ENCODE measurements around the gene GIGYF1. TPM values are rescaled to one million over a fixed set of nuclear protein-coding genes. Genes with fewer than 3 reads are reported as not detected.

GIGYF1 gene
- total RNA-seq, 4 donors from 2014 or later = 8.0 to 24.2 (median 13.8) TPM

DNA sequence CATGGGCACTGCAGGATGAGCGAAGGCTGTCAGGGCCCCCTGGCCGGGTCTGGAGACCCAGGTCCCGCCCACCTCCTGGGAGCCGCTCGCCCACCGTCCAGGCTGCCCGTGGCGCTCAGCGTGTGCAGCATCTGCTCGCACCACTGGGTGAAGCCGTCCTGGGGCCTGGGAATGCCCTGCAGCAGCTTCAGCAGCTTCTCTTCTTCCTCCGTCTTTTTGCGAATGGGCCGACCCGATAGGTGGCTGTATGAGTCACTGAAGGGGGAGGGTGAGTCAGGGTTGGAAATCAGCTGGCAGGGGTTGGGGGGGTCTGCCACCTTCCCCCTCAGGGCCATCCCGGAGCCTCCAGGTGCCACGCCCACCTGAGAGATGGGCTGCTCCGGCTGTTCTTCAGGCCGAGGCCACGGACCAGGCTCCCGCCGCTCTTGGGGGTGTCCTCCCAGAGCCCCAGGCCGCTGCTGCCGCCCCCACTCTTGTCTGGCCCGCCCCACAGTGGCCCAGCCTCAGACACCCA is 11.8 kb downstream of the GIGYF1 start:
- peak overlapping the region in 1 of 4 donors; percentile 86 for H3K27ac ChIP-seq

DNA sequence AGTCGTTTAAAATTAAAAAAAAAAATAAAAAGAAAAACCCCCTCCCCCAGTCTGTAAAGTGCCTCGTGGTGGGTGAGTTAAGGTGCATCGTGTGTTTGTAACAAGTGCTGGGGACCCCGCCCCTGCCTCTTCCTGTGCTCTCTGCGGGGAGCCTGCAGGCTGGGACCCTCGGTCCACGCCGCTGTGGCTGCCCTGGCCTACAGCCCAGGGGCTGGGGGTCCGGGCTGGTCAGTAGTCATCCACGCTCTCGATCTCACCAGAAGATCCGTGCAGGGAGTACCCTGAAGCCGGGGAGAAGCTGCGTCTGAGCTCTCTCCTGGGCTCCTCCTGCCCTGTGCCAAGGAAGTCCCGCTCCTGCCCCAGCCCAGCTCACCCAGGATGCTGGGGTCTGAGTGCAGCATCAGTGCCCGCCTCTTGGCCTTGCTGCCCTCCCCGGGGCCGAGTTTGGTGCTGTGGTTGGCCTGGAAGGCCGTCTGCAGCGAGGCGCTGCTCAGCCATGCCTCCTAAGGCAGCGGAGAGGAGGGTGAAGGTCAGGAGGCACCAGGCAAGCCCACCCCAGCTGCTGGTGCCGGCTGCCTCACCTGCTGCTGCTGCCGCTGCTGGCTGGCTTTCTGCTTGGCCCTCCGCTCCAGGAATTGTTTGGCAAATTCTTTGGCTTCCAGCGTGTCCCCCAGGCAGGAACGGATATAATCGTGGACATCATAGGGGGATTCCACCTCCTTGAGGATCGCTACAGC is 12.4 kb downstream of the GIGYF1 start:
- Histone ChIP-seq H3K4me3 (no peak overlapping the region), H3K36me3 (peaks cover 64 to 97% (median 73%) of the 10 kb centered on the region in 3 donors), H3K4me1 (peaks cover 17 to 57% (median 20%) of the 10 kb centered on the region in 3 donors), H3K27me3 (no peaks in the 10 kb centered on the region), H3K9me3 (no peaks in the 10 kb centered on the region), H3K27ac (peak overlapping the region in 1 of 4 donors; percentile 86)
- WGBS, 2 donors = 62 to 73% methylated on average over 10 of the region's 29 CpGs
- TF ChIP-seq, protein P1, sequence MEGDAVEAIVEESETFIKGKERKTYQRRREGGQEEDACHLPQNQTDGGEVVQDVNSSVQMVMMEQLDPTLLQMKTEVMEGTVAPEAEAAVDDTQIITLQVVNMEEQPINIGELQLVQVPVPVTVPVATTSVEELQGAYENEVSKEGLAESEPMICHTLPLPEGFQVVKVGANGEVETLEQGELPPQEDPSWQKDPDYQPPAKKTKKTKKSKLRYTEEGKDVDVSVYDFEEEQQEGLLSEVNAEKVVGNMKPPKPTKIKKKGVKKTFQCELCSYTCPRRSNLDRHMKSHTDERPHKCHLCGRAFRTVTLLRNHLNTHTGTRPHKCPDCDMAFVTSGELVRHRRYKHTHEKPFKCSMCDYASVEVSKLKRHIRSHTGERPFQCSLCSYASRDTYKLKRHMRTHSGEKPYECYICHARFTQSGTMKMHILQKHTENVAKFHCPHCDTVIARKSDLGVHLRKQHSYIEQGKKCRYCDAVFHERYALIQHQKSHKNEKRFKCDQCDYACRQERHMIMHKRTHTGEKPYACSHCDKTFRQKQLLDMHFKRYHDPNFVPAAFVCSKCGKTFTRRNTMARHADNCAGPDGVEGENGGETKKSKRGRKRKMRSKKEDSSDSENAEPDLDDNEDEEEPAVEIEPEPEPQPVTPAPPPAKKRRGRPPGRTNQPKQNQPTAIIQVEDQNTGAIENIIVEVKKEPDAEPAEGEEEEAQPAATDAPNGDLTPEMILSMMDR (IDR thresholded peaks at IDR 0.05) = no peak
- no peak for TF ChIP-seq POLR2A (IDR thresholded peaks at IDR 0.05)
- no peak for DNase-seq
- intact Hi-C loops (cut with DNase I) = no loop called here

More for the DNA sequence above, 11.8 kb downstream of the GIGYF1 start:
- 23 to 48% methylated on average over 6 of the region's 25 CpGs for WGBS, 2 donors
- Histone ChIP-seq H3K4me1 (peaks cover 17 to 51% (median 20%) of the 10 kb centered on the region in 3 donors), H3K27me3 (no peaks in the 10 kb centered on the region), H3K9me3 (no peaks in the 10 kb centered on the region), H3K36me3 (peaks cover 68 to 97% (median 73%) of the 10 kb centered on the region in 3 donors), H3K4me3 (no peak overlapping the region)
- intact Hi-C loops (cut with DNase I) = no loop called here
- no peak for TF ChIP-seq POLR2A (IDR thresholded peaks at IDR 0.05)
- TF ChIP-seq, protein P1 (IDR thresholded peaks at IDR 0.05) = no peak
- no peak for DNase-seq

DNA sequence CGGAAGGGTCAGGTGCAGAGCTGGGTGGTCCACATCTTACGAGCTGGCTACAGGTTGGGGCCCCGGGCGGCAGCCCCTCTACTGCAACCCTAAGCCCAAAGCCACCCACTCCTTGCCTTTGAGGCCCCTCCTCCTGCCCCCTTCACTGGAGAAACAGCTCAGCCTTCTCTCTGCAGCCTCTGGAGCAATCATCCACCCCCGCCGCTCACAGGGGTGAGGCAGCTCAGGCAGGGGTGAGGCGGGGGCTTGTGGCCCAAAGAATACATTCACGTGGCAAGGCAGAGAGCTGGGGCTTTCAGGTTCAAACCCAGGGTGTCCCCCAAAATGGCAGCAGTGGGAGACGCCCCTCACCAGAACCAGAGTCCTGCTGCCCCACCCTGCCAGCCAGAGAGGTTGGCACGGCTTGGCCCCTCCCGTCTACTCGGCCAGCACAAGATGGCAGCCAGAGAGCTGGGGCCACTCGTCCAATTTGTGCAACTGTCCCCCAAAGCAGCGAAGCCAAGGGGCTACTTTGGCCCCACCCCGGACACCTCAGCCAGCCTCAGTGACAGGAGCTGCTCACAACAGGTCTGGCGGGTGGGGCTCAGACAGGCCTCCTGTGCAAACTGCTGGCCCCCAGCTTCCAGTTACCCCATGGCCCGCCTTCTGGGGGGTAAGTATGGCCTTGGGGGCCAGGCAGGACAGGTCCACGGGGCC is 13.3 kb downstream of the GIGYF1 start:
- Histone ChIP-seq H3K36me3 (peaks cover 55 to 93% (median 66%) of the 10 kb centered on the region in 3 donors), H3K4me3 (no peak overlapping the region), H3K4me1 (peaks cover 23 to 67% (median 28%) of the 10 kb centered on the region in 3 donors), H3K27ac (peak overlapping the region; percentile 64 to 86 (median 82)), H3K9me3 (no peaks in the 10 kb centered on the region), H3K27me3 (no peaks in the 10 kb centered on the region)
- TF ChIP-seq POLR2A (IDR thresholded peaks at IDR 0.05) = no peak
- TF ChIP-seq, protein P1 (IDR thresholded peaks at IDR 0.05) = no peak
- WGBS, 2 donors = 82 to 92% methylated on average over 3 of the region's 18 CpGs
- intact Hi-C loops (cut with DNase I) = no loop called here
- no peak for DNase-seq

DNA sequence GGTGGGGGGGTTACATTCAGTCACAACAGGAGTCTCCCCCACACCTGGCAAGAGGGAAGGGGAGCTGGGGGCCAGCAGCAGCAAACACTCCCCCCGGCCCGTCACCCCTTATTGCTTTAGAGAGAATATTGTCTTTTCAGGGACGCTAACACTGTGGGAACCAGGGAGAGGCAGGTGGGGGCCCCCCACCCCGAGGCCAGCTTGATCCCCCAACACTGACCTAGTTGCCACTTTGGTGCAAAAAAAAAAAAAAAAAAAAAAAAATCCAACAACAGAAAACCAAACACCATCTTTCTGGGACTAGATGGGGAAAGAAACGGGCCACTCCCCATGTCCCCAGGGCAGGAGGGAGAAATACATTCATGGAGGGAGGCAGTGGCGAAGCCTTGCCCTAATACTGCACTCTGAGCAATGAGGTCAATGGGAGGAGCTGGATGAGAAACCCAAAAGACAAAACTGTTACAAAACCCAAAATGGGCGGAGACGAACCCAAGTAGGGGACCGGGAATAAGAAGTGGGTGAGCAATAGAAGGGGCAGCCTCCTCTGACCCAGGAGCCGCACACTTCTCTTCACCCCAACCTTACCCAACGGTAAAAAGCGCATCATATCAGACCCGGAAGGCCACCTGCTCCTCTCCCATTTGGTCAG is 14.0 kb downstream of the GIGYF1 start:
- Histone ChIP-seq H3K4me3 (no peak overlapping the region), H3K27ac (peak overlapping the region; percentile 64 to 86 (median 82)), H3K9me3 (no peaks in the 10 kb centered on the region), H3K4me1 (peaks cover 23 to 74% (median 28%) of the 10 kb centered on the region in 3 donors), H3K27me3 (no peaks in the 10 kb centered on the region), H3K36me3 (peaks cover 51 to 87% (median 60%) of the 10 kb centered on the region in 3 donors)
- no peak for TF ChIP-seq POLR2A (IDR thresholded peaks at IDR 0.05)
- TF ChIP-seq, protein P1 (IDR thresholded peaks at IDR 0.05) = no peak
- DNase-seq = no peak
- intact Hi-C loops (cut with DNase I) = no loop called here
- 44 to 52% methylated on average over 10 to 13 of the region's 13 CpGs for WGBS, 2 donors

Measured in esophagus squamous epithelium (tissue), 5 donors.